ENCODE data around the gene ST6GAL2.

- TF ChIP-seq EP300 (IDR thresholded peaks at IDR 0.05; ENCODE audit: borderline replicate concordance) (no peak), TEAD4 (IDR thresholded peaks at IDR 0.05) (no peak), REST (IDR thresholded peaks at IDR 0.05; ENCODE audit: low read depth) (no peak), TAF1 (IDR thresholded peaks at IDR 0.05; ENCODE audit: low read depth) (no peak), YY1 (IDR thresholded peaks at IDR 0.05; ENCODE audit: low read depth) (no peak), RAD21 (IDR thresholded peaks at IDR 0.05; ENCODE audit: low read depth) (no peak), MAX (IDR thresholded peaks at IDR 0.05) (no peak), FOXM1 (IDR thresholded peaks at IDR 0.05; ENCODE audit: borderline replicate concordance, low read depth) (no peak)
Observed at GRCh38 chr2:106781196-106781595, 104.8 kb downstream of the ST6GAL2 start.

Data from Ishikawa (cell line).